GM12878 (cell line): Measurements from ENCODE around the gene ZNF552. TPM values are rescaled to one million over a fixed set of nuclear protein-coding genes. Genes with fewer than 3 reads are reported as not detected.
A peak's percentile ranks its signal among the peaks of the same experiment; 100 is the strongest.

ENCODE experiments used
- ATF3 ChIP-seq: IDR thresholded peaks from 2 replicates; pipeline ENCODE4 v1.6.1; 2011; ENCODE audit warnings: low read depth, mild to moderate bottlenecking, low read length, moderate library complexity, borderline replicate concordance; ENCODE audit errors: extremely low read depth
- BACH1 ChIP-seq: fragments of 450-650 bp; IDR thresholded peaks from 2 replicates; pipeline ENCODE4 v1.6.1; 2017; ENCODE audit warnings: mild to moderate bottlenecking, borderline replicate concordance
- CEBPB ChIP-seq, 2 experiments: fragments of 150-350 bp in 1 of 2; IDR thresholded peaks; 2 replicates each; pipeline ENCODE4 v1.6.1; 2012 to 2014; ENCODE audit warnings: low read depth in 2 of 2, low read length in 2 of 2, borderline replicate concordance in 1 of 2, inconsistent platforms in 1 of 2
- EP300 ChIP-seq, 2 experiments: fragments of 150-350 bp in 1 of 2; IDR thresholded peaks; 2 replicates each; pipeline ENCODE4 v1.6.1; 2011 to 2012; ENCODE audit warnings: low read depth in 2 of 2, low read length in 2 of 2, borderline replicate concordance in 1 of 2, improper control_type of control experiment in 1 of 2, inconsistent platforms in 1 of 2; ENCODE audit not compliant: control insufficient read depth in 1 of 2
- FOXK2 ChIP-seq: fragments of 450-650 bp; IDR thresholded peaks from 2 replicates; pipeline ENCODE4 v1.6.1; 2017; ENCODE audit warnings: mild to moderate bottlenecking, moderate library complexity
- HCFC1 ChIP-seq: fragments of 150-350 bp; IDR thresholded peaks from 2 replicates; pipeline ENCODE4 v1.6.1; 2014; ENCODE audit warnings: low read length
- HDAC6 ChIP-seq: fragments of 200-600 bp; sonication (generic); IDR thresholded peaks from one replicate; pipeline ENCODE4 v1.8.0; 2017; ENCODE audit warnings: antibody characterized with exemption; ENCODE audit not compliant: unreplicated experiment
- IKZF2 ChIP-seq, 2 experiments: fragments of 450-650 bp; IDR thresholded peaks; 2 replicates each; pipeline ENCODE4 v1.6.1; 2017; ENCODE audit warnings: mild to moderate bottlenecking in 2 of 2, moderate library complexity in 2 of 2
- MTA3 ChIP-seq: IDR thresholded peaks from 2 replicates; pipeline ENCODE4 v1.6.1; 2012; ENCODE audit warnings: low read length, inconsistent platforms, borderline replicate concordance
- NR2C1 ChIP-seq: fragments of 450-650 bp; IDR thresholded peaks from 2 replicates; pipeline ENCODE4 v1.6.1; 2017; ENCODE audit warnings: antibody characterized with exemption, mild to moderate bottlenecking, moderate library complexity
- NR2C2 ChIP-seq: IDR thresholded peaks from 2 replicates; pipeline ENCODE4 v1.6.1; 2011; ENCODE audit warnings: borderline replicate concordance, low read depth; ENCODE audit not compliant: control insufficient read depth, insufficient read length
- RAD51 ChIP-seq: fragments of 450-650 bp; IDR thresholded peaks from 2 replicates; pipeline ENCODE4 v1.6.1; 2016; ENCODE audit warnings: moderate library complexity, mild to moderate bottlenecking, inconsistent platforms
- RCOR1 ChIP-seq: conservative IDR thresholded peaks from 2 replicates; pipeline ENCODE4 v1.6.1; 2012; ENCODE audit warnings: low read depth, low read length, improper control_type of control experiment
- REST ChIP-seq: IDR thresholded peaks from 2 replicates; pipeline ENCODE4 v1.6.1; 2012; ENCODE audit warnings: mild to moderate bottlenecking, low read depth, low read length
- SREBF1 ChIP-seq: IDR thresholded peaks from 2 replicates; pipeline ENCODE4 v1.6.1; 2012; ENCODE audit warnings: mild to moderate bottlenecking, low read length
- STAT1 ChIP-seq: fragments of 450-650 bp; conservative IDR thresholded peaks from 2 replicates; pipeline ENCODE4 v1.6.1; 2014; ENCODE audit warnings: antibody characterized with exemption, mild to moderate bottlenecking
- TARDBP ChIP-seq: IDR thresholded peaks from 2 replicates; pipeline ENCODE4 v1.6.1; 2016; ENCODE audit warnings: borderline replicate concordance
- YBX1 ChIP-seq: fragments of 450-650 bp; IDR thresholded peaks from 2 replicates; pipeline ENCODE4 v1.6.1; 2016; ENCODE audit warnings: antibody characterized with exemption
- ZBED1 ChIP-seq: IDR thresholded peaks from 2 replicates; pipeline ENCODE4 v1.6.1; 2016; ENCODE audit warnings: borderline replicate concordance
- polyA plus RNA-seq, 11 experiments: library from polyadenylated mRNA; depleted of rRNA in 4 of 11; unstranded in 6 of 11; stranded (reverse) in 5 of 11; fragments of >200 nt; fragmentation: Nextera tagmentation in 4 of 11; fragmentation: Illumina TruSeq in 1 of 11; extraction: Ambion mirVana in 4 of 11; extraction: Trizol in 1 of 11; gene quantifications; 1 replicate in 1 of 11; 2 replicates in 10 of 11; pipeline versions ENCODE4 v1.2.1 to v1.2.3, GENCODE V29; 2011 to 2016; ENCODE audit warnings: inconsistent platforms in 2 of 11, missing spikeins in 2 of 11, low read depth in 1 of 11
- total RNA-seq, 4 experiments: library from RNA; depleted of rRNA in 3 of 4; stranded (reverse); fragments of >200 nt in 3 of 4; fragmentation: Illumina TruSeq in 1 of 4; extraction: Trizol in 1 of 4; gene quantifications; 2 replicates each; pipeline versions ENCODE4 v1.2.1 to v1.2.3, GENCODE V29; 2013 to 2021
- TF ChIP-seq, protein P1 (sequence below): fragments of 450-650 bp; IDR thresholded peaks from 2 replicates; pipeline ENCODE4 v1.6.1; 2018; ENCODE audit warnings: mild to moderate bottlenecking, low read depth, moderate library complexity; ENCODE audit not compliant: partially characterized antibody

Gene ZNF552
- total and polyA plus RNA-seq, 10 of the 15 experiments (the other 5 are each of a cell fraction or from before 2014, with no cell fraction given) = 3.6 to 13.3 (median 8.0) TPM

GRCh38 chr19:57769345-57770131 is 45.2 kb downstream of the ZNF552 start, which contains the start of gene ZNF586 (continued):
- TF ChIP-seq RCOR1 = no peak
- TF ChIP-seq, protein P1, sequence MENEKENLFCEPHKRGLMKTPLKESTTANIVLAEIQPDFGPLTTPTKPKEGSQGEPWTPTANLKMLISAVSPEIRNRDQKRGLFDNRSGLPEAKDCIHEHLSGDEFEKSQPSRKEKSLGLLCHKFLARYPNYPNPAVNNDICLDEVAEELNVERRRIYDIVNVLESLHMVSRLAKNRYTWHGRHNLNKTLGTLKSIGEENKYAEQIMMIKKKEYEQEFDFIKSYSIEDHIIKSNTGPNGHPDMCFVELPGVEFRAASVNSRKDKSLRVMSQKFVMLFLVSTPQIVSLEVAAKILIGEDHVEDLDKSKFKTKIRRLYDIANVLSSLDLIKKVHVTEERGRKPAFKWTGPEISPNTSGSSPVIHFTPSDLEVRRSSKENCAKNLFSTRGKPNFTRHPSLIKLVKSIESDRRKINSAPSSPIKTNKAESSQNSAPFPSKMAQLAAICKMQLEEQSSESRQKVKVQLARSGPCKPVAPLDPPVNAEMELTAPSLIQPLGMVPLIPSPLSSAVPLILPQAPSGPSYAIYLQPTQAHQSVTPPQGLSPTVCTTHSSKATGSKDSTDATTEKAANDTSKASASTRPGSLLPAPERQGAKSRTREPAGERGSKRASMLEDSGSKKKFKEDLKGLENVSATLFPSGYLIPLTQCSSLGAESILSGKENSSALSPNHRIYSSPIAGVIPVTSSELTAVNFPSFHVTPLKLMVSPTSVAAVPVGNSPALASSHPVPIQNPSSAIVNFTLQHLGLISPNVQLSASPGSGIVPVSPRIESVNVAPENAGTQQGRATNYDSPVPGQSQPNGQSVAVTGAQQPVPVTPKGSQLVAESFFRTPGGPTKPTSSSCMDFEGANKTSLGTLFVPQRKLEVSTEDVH = no peak
- TF ChIP-seq YBX1 = no peak
- TF ChIP-seq BACH1 = peak; percentile 78; the same call in 1 of the 2 replicates
- peak; percentile 94 for TF ChIP-seq NR2C1
- no peak for TF ChIP-seq ATF3
- TF ChIP-seq SREBF1 = peak; percentile 41; the same call in 1 of the 2 replicates
- no peak for TF ChIP-seq FOXK2
- no peak for TF ChIP-seq EP300 (IDR thresholded peaks at IDR 0.05; ENCODE audit: borderline replicate concordance in 1 of 2, control insufficient read depth in 1 of 2, low read depth in 2 of 2, low read length in 2 of 2)
- no peak for TF ChIP-seq REST
- no peak for TF ChIP-seq HDAC6
- no peak for TF ChIP-seq RAD51
- TF ChIP-seq IKZF2 (IDR thresholded peaks at IDR 0.05) = no peak
- peak; percentile 79; the same call in 1 of the 2 replicates for TF ChIP-seq ZBED1
- TF ChIP-seq HCFC1 = peak; percentile 94
- TF ChIP-seq STAT1 = no peak
- TF ChIP-seq CEBPB (IDR thresholded peaks at IDR 0.05; ENCODE audit: borderline replicate concordance in 1 of 2, low read depth in 2 of 2, low read length in 2 of 2) = no peak
- peak; percentile 33; the same call in 1 of the 2 replicates for TF ChIP-seq TARDBP
- TF ChIP-seq MTA3 = no peak
- no peak for TF ChIP-seq NR2C2
